Measurements from ENCODE around the gene EXOSC2. TPM values are rescaled to one million over a fixed set of nuclear protein-coding genes. Genes with fewer than 3 reads are reported as not detected.
A peak's percentile ranks its signal among the peaks of the same experiment; 100 is the strongest.

Gene EXOSC2
- total RNA-seq, 2 donors from 2014 or later: 13.6 to 34.2 TPM

GRCh38 chr9:130701059-130702022 is 7.8 kb downstream of the EXOSC2 start:
- no peak overlapping the region for H3K4me3 ChIP-seq

GRCh38 chr9:130703501-130703900 is 9.9 kb downstream of the EXOSC2 start:
- DNase-seq: no peak
- intact Hi-C loops (cut with DNase I): loop anchor here (5.0 kb wide), 3 partner anchors 239 to 344 kb away; no protein-coding TSS in a partner anchor
- Histone ChIP-seq H3K27ac (no peak overlapping the region), H3K4me1 (no peaks in the 10 kb centered on the region), H3K27me3 (no peaks in the 10 kb centered on the region), H3K9me3 (no peaks in the 10 kb centered on the region), H3K9ac (ENCODE audit: low read depth in 2 of 2, low read length in 2 of 2) (no peak overlapping the region), H3K4me3 (no peak overlapping the region), H3K36me3 (peaks cover 6% of the 10 kb centered on the region)
- TF ChIP-seq CTCF (IDR thresholded peaks at IDR 0.05): no peak

More at GRCh38 chr9:130701059-130702022, 7.8 kb downstream of the EXOSC2 start:
- Histone ChIP-seq H3K9me3 (no peaks in the 10 kb centered on the region), H3K9ac (ENCODE audit: low read depth in 2 of 2, low read length in 2 of 2) (no peak overlapping the region), H3K27ac (no peak overlapping the region), H3K36me3 (peaks cover 6% of the 10 kb centered on the region), H3K27me3 (no peaks in the 10 kb centered on the region), H3K4me1 (no peaks in the 10 kb centered on the region)
- peak; percentile 82 for DNase-seq
- peak; percentile 97 for TF ChIP-seq CTCF (IDR thresholded peaks at IDR 0.05)
- intact Hi-C loops (cut with DNase I): loop anchor here (5.0 kb wide), 3 partner anchors 241 to 346 kb away; no protein-coding TSS in a partner anchor

- Histone ChIP-seq H3K36me3 (peaks cover 6% of the 10 kb centered on the region), H3K27me3 (no peaks in the 10 kb centered on the region), H3K9ac (ENCODE audit: low read depth in 2 of 2, low read length in 2 of 2) (no peak overlapping the region), H3K4me1 (peaks cover 4% of the 10 kb centered on the region), H3K4me3 (no peak overlapping the region), H3K27ac (no peak overlapping the region), H3K9me3 (no peaks in the 10 kb centered on the region)
- DNase-seq: peak; percentile 70
- intact Hi-C loops (cut with DNase I): loop anchor here (5.0 kb wide), 1 partner anchor 65 kb away; no protein-coding TSS in a partner anchor
- TF ChIP-seq CTCF (IDR thresholded peaks at IDR 0.05): peak; percentile 82
These were observed 13.8 kb downstream of the EXOSC2 start for GRCh38 chr9:130707225-130707976.

GRCh38 chr9:130710822-130711352 is 17.3 kb downstream of the EXOSC2 start:
- H3K9ac ChIP-seq (ENCODE audit: low read depth in 2 of 2, low read length in 2 of 2): peak overlapping the region in 1 of 2 donors; percentile 19
- no peak overlapping the region for H3K4me3 ChIP-seq
- intact Hi-C loops (cut with DNase I): no loop called here
- no peak for DNase-seq
- no peak for TF ChIP-seq CTCF (IDR thresholded peaks at IDR 0.05)
- H3K27ac ChIP-seq: no peak overlapping the region
- H3K4me1 ChIP-seq: peaks cover 4% of the 10 kb centered on the region
- H3K27me3 ChIP-seq: no peaks in the 10 kb centered on the region
- H3K36me3 ChIP-seq: no peaks in the 10 kb centered on the region
- H3K9me3 ChIP-seq: no peaks in the 10 kb centered on the region

GRCh38 chr9:130711469-130711868 is 17.9 kb downstream of the EXOSC2 start:
- no peaks in the 10 kb centered on the region for H3K27me3 ChIP-seq
- no peaks in the 10 kb centered on the region for H3K36me3 ChIP-seq
- no peaks in the 10 kb centered on the region for H3K9me3 ChIP-seq
- H3K9ac ChIP-seq (ENCODE audit: low read depth in 2 of 2, low read length in 2 of 2): peak overlapping the region in 1 of 2 donors; percentile 17
- no peak for DNase-seq
- no peak overlapping the region for H3K27ac ChIP-seq
- H3K4me3 ChIP-seq: no peak overlapping the region
- intact Hi-C loops (cut with DNase I): no loop called here
- peaks cover 4% of the 10 kb centered on the region for H3K4me1 ChIP-seq
- TF ChIP-seq CTCF (IDR thresholded peaks at IDR 0.05): no peak

All from colonic mucosa (tissue), 4 donors.